GM23248 (cell line): ENCODE measurements around the gene ST7. TPM values are rescaled to one million over a fixed set of nuclear protein-coding genes. Genes with fewer than 3 reads are reported as not detected.
"Not testable (repeated sequence)": the region's sequence is repeated elsewhere in the genome, so short reads cannot be mapped to it uniquely, and the experiment has no call there.

Source experiments
- DNase-seq: peaks from one replicate; pipeline ENCODE4 v3.0.0-alpha.2; 2015
- H2AFZ ChIP-seq: fragments of 200-600 bp; sonication (generic); 2 replicates; pipeline ENCODE4 v1.6.1; 2016; ENCODE audit warnings: antibody characterized with exemption
- H3F3A ChIP-seq: fragments of 200-600 bp; sonication (generic); 2 replicates; pipeline ENCODE4 v1.6.1; 2016; ENCODE audit warnings: mild to moderate bottlenecking, antibody characterized with exemption, mixed run types; ENCODE audit not compliant: insufficient read depth
- H3K27ac ChIP-seq: fragments of 200-600 bp; sonication (generic); 2 replicates; pipeline ENCODE4 v1.5.1; 2016; ENCODE audit warnings: mild to moderate bottlenecking
- H3K27me3 ChIP-seq: fragments of 200-600 bp; sonication (generic); replicated peaks from 2 replicates; pipeline ENCODE4 v1.6.1; 2016; ENCODE audit warnings: mild to moderate bottlenecking; ENCODE audit not compliant: insufficient read depth
- H3K36me3 ChIP-seq: fragments of 200-600 bp; sonication (generic); 2 replicates; pipeline ENCODE4 v1.6.1; 2016; ENCODE audit warnings: low read depth, mild to moderate bottlenecking
- H3K4me1 ChIP-seq: fragments of 200-600 bp; sonication (generic); 2 replicates; pipeline ENCODE4 v1.6.1; 2016; ENCODE audit warnings: mild to moderate bottlenecking; ENCODE audit not compliant: insufficient read depth
- H3K4me2 ChIP-seq: fragments of 200-600 bp; sonication (generic); one replicate; pipeline ENCODE4 v1.6.1; 2016; ENCODE audit warnings: mild to moderate bottlenecking; ENCODE audit not compliant: unreplicated experiment
- H3K4me3 ChIP-seq: fragments of 200-600 bp; sonication (generic); 2 replicates; pipeline ENCODE4 v1.5.1; 2016; ENCODE audit warnings: mild to moderate bottlenecking
- H3K79me2 ChIP-seq: fragments of 200-600 bp; sonication (generic); 2 replicates; pipeline ENCODE4 v1.6.1; 2016; ENCODE audit warnings: mild to moderate bottlenecking; ENCODE audit not compliant: insufficient read depth
- H3K9ac ChIP-seq: fragments of 200-600 bp; sonication (generic); 2 replicates; pipeline ENCODE4 v1.6.1; 2016; ENCODE audit warnings: mild to moderate bottlenecking
- H3K9me2 ChIP-seq: fragments of 200-600 bp; sonication (generic); 2 replicates; pipeline ENCODE4 v1.6.1; 2016; ENCODE audit warnings: mixed run types, mild to moderate bottlenecking, moderate library complexity; ENCODE audit not compliant: insufficient read depth
- H3K9me3 ChIP-seq: fragments of 200-600 bp; sonication (generic); one replicate; pipeline ENCODE4 v1.6.1; 2017; ENCODE audit warnings: low read depth
- H4K20me1 ChIP-seq: fragments of 200-600 bp; sonication (generic); 2 replicates; pipeline ENCODE4 v1.6.0; 2016; ENCODE audit not compliant: insufficient read depth
- EZH2 ChIP-seq: fragments of 200-600 bp; sonication (generic); IDR thresholded peaks from 2 replicates; pipeline ENCODE4 v1.6.1; 2018; ENCODE audit warnings: antibody characterized with exemption, mild to moderate bottlenecking; ENCODE audit not compliant: insufficient read depth, poor library complexity, severe bottlenecking
- EZH2phosphoT487 ChIP-seq: fragments of 200-600 bp; sonication (generic); IDR thresholded peaks from 2 replicates; pipeline ENCODE4 v1.6.1; 2018; ENCODE audit warnings: antibody characterized with exemption, moderate library complexity, mild to moderate bottlenecking, low read depth; ENCODE audit not compliant: insufficient read depth
- WGBS, 2 experiments: methylation state at CpG; one replicate each; pipeline ENCODE4 v1.1.6; 2015 to 2017; ENCODE audit warnings: low lambda C conversion rate in 2 of 2, low coverage in 1 of 2; ENCODE audit errors: missing lambda C conversion rate in 2 of 2; 5-methylcytosine and 5-hydroxymethylcytosine counted together
- in situ Hi-C: fragments of 300-500 bp; cut with MboI; formaldehyde crosslinking; loops from 2 replicates; pipeline ENCODE4 v1.15.0; 2020
- polyA plus RNA-seq: library from polyadenylated mRNA; unstranded; fragments of >200 nt; fragmentation: Nextera tagmentation; extraction: Ambion mirVana; gene quantifications from 2 replicates; pipeline ENCODE4 v1.2.1, GENCODE V29; 2016
- total RNA-seq: library from RNA; depleted of rRNA; stranded (reverse); fragments of >200 nt; shearing (Covaris generic); gene quantifications from 2 replicates; pipeline ENCODE4 v1.2.3, GENCODE V29; 2014

The ST7 gene
- total and polyA plus RNA-seq, 2 experiments from 2014 or later, result 17.8 to 21.9 TPM

GRCh38 chr7:116955801-116956476, 2.6 kb downstream of the ST7 start:
- Histone ChIP-seq H3K36me3 (no peaks in the 10 kb centered on the region), H4K20me1 (no peaks in the 10 kb centered on the region), H3K4me1 (peaks cover 22% of the 10 kb centered on the region), H3K4me3 (no peak overlapping the region; the same call in 1 of the 2 replicates), H3K27ac (no peak overlapping the region), H3K27me3 (no peaks in the 10 kb centered on the region), H3K9me2 (no peaks in the 10 kb centered on the region), H3F3A (peaks cover 16% of the 10 kb centered on the region), H3K9me3 (no peaks in the 10 kb centered on the region), H3K4me2 (peak overlapping the region; percentile 93), H2AFZ (no peak overlapping the region), H3K9ac (peak overlapping the region; percentile 98; the same call in 1 of the 2 replicates), H3K79me2 (peaks cover 67% of the 10 kb centered on the region)
- WGBS, 2 experiments, result 76 to 79% methylated on average over 4 of the region's 4 CpGs
- in situ Hi-C loops, result no loop called here
- no peak for TF ChIP-seq EZH2
- TF ChIP-seq EZH2phosphoT487, result no peak
- DNase-seq, result peak; percentile 27

- in situ Hi-C loops, result no loop called here
- no peaks in the 10 kb centered on the region for H3K9me3 ChIP-seq
- H3K4me3 ChIP-seq, result no peak overlapping the region
- H3K27me3 ChIP-seq, result no peaks in the 10 kb centered on the region
- peaks cover 72% of the 10 kb centered on the region for H3K79me2 ChIP-seq
- DNase-seq, result no peak
- no peak overlapping the region for H3K4me2 ChIP-seq
- no peak overlapping the region for H2AFZ ChIP-seq
- H3K9ac ChIP-seq, result no peak overlapping the region
- TF ChIP-seq EZH2 (no peak), EZH2phosphoT487 (no peak)
- no peaks in the 10 kb centered on the region for H3K9me2 ChIP-seq
- H3K36me3 ChIP-seq, result no peaks in the 10 kb centered on the region
- WGBS, 2 experiments, result 92 to 100% methylated on average over 2 of the region's 2 CpGs
- no peaks in the 10 kb centered on the region for H4K20me1 ChIP-seq
- peaks cover 16% of the 10 kb centered on the region for H3F3A ChIP-seq
- H3K27ac ChIP-seq, result no peak overlapping the region
- peaks cover 22% of the 10 kb centered on the region for H3K4me1 ChIP-seq
Observed at GRCh38 chr7:116956477-116956804, 3.1 kb downstream of the ST7 start.

GRCh38 chr7:116957874-116958273, 4.6 kb downstream of the ST7 start:
- no peak for DNase-seq
- Histone ChIP-seq H3F3A (peaks cover 11% of the 10 kb centered on the region), H3K9me3 (no peaks in the 10 kb centered on the region), H3K9ac (no peak overlapping the region), H3K79me2 (peaks cover 86% of the 10 kb centered on the region), H3K27ac (no peak overlapping the region), H3K36me3 (no peaks in the 10 kb centered on the region), H3K9me2 (no peaks in the 10 kb centered on the region), H3K4me2 (no peak overlapping the region), H3K4me3 (no peak overlapping the region), H3K27me3 (no peaks in the 10 kb centered on the region), H3K4me1 (peaks cover 17% of the 10 kb centered on the region), H4K20me1 (no peaks in the 10 kb centered on the region), H2AFZ (no peak overlapping the region)
- no peak for TF ChIP-seq EZH2phosphoT487
- no peak for TF ChIP-seq EZH2
- in situ Hi-C loops, result no loop called here
- whole genome bisulfite sequencing, 2 experiments, result 94 to 96% methylated on average over 2 of the region's 2 CpGs

- H3K9me2 ChIP-seq, H3K4me3 ChIP-seq, H3F3A ChIP-seq, H3K27me3 ChIP-seq, DNase-seq, H3K9me3 ChIP-seq, H2AFZ ChIP-seq, in situ Hi-C loops, H4K20me1 ChIP-seq, H3K9ac ChIP-seq, H3K4me2 ChIP-seq, H3K36me3 ChIP-seq, H3K4me1 ChIP-seq, H3K27ac ChIP-seq: not testable (repeated sequence)
- peaks cover 99% of the 10 kb centered on the region for H3K79me2 ChIP-seq
- whole genome bisulfite sequencing, 2 experiments, result 90 to 100% methylated on average over 4 of the region's 4 CpGs
Observed at GRCh38 chr7:116961966-116962673, 8.8 kb downstream of the ST7 start.
